Activated CD4-positive, alpha-beta T cell treated with anti-CD3 and anti-CD28 coated beads for 4 hours (primary cell): Measurements from ENCODE around the gene SULT1C2.

Source experiments
- DNase-seq, 2 donors: peaks; one replicate each; pipeline ENCODE4 v3.0.0-alpha.2; 2020

SULT1C2 gene

GRCh38 chr2:108297436-108298141 lies 8.9 kb downstream of the SULT1C2 start:
- no peak for DNase-seq

DNA sequence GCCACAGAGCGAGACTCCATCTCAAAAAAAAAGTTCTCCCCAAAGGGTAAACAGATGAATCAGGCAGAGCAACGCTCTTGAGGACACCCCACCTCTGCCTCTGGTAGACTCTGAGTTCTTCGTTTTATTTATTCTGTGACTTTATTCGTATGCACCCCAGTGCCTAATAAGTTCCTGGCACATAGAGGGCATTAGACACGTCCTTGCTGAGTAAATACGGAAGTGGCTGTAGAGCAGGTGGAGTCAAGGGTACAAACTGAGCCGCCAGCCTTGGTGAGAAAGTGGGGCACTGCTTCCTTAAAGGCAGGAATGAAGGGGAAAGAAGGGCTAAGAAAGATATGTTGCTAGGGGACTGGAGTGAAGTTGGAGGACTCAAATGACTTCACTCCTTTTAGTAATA lies 12.9 kb downstream of the SULT1C2 start:
- no peak for DNase-seq

GRCh38 chr2:108304975-108305374 lies 16.3 kb downstream of the SULT1C2 start:
- DNase-seq: no peak

DNA sequence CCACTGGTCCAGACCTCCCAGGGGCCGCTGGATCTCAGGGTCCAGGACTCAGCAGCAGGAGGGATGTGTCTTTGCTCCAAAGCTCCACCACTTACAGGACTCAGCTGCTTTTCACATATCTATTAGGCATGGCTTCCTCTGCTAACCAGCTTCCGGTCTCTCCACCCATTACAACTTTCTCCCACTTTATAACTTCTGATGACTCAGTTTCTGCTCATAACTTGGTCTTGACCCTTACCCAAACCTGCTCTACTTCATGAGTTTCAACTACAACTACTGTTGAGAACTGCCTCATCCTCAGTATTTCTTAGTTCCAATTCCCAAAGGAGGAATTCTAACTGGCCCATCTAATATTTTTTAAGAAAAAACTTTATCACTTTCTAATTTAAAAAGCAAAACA lies 17.2 kb downstream of the SULT1C2 start:
- no peak for DNase-seq

DNA sequence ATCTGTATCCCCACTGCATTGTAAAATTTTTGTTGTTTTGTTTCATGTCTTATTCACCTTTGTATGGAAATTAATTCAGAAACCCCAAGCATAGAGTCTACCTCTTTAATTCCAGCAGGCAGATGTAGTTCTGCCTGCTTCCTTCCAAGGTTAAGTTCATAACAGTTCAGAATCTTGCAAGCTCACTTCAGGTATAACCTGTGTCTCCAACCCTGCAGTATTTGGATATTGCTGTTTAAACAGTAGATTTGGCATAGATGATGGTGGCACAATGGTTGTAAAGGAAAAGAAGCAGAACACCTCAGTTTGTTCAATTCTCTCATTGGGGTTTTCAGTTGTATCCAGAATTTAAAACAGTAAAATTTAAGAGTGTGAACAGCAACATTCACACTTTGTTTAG lies 21.2 kb downstream of the SULT1C2 start:
- no peak for DNase-seq

DNA sequence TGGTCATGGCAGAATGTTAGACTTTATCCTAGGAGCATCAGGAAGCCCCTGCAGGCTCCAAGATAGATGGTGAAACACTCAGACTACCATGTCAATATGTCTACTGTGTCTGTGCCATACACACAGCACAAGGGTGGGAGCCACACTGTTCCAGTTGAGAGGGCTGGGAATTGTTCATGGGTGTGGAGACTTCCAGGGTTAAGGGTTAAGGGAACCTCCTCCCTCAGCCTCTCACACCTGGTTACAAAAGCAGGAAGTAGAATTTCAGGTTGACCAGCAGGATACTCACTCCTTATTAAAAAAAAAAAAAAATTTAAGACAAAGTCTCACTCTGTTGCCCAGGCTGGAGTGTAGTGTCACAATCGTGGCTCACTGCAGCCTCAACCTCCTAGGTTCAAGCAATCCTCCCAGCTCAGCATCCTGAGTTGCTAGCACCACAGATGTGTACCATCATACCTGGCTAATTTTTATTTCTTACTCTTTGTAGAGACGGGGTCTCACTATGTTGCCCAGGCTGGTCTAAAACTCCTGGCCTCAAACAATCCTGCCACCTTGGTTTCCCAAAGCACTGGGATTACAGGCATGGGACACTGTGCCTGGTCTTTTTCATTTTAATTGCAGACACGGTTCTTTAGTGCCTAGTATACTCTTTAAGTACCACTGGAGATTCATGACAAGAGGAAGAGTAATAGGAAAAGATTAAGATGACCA lies 26.0 kb downstream of the SULT1C2 start:
- no peak for DNase-seq

- DNase-seq: no peak
Measured at GRCh38 chr2:108315444-108315934, 26.8 kb downstream of the SULT1C2 start.

DNA sequence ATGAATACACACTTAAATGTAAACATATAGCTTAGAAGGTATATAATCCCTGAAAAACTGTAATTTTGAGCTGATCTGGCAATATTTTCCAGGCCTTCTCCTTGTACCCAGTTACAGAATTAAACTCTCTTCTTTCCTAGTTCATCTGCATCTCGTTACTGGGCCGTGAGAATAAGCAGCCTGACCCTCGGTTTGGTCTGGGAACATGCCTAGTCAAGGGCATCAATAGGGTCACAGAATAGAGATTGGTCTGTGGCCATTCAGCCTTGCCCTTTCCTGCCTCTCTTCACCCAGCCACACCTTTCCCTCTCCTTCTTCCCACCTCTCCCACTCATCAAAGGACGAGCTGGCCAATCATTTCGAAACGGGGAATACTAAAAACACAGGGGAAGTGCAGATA lies 27.3 kb downstream of the SULT1C2 start:
- DNase-seq: no peak

DNA sequence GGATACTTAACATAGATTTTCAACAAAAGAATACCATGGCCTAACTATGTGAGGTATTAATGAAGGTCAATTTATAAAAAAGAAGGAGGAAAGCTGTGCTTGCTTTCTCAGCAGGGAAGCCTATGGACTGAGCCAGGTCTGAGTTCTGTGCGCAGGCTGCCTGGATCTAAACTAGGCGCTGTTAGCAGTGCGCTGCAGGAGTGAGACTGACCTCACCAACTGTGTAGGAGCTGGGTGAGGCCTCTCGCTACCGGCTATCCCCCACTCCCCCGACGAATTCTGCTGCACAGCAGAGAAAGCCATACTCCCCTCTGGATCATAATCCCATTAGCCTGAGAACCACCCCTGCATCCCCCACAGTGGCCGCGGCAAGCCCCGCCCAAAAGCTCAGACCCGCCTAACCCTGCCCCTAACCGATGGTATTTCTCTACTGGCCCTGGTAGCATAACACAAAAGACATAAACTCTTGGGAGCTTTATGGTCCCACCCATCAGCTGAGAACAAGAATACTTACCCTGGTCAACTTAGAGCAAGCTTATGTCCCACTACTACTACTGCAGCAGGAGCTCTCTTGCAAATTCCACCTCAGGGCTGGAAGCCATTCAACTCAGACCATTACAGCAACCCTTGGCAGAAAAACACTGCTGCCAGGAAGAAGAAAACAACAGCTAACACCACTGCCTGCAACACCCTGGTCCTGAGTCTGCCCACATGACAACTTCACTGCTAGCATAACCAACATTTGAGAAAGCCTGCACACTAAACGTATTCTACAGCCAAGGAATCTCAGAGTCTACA lies 28.0 kb downstream of the SULT1C2 start:
- no peak for DNase-seq

DNA sequence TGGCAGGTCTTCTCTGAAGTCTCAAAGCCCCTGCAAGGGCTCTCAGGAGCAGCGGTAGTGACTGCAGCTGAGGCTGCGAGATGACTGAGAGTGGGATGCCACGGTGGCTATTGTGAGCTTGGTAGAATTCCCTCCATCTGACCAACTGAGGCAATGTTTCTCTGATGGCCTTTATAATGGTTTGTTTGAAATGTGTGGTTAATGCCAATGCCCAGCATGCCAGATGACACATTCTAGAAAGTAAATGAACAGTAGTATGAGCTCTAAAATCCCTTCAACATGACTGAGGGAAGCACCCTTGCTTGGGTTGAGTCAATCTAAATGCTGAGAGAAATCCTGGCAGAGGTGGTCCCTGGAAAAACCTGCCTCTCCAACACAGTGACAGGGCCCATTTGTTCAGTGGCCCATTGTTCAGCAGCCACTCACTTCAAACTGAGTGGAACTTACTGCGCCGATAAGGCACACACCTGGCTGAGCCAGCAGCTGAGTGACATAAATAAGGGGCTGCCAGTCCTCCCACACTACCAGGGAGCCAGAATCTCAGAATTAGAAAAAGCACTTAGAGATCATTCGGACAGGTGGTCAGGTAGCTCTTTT lies 31.7 kb downstream of the SULT1C2 start:
- DNase-seq: no peak

DNA sequence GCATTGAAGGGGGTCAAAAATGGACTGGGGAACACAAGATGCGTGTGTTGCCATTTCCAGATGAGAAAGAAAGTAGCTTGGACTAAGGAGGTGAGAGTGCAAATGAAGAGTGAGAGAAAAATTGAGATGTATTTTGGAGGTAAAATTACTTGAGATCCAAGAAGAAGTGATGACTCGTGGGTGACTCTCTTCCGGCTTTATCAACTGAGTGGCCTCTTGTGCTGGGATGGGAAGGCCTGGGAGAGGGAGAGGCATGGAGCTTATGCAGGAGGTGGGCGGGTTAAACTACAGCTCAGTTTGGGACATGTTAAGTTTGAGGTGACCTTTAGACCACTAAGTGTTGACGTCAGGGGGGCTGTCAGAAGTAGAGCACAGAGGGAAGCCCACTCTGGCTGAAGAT lies 34.9 kb downstream of the SULT1C2 start:
- DNase-seq: no peak

- DNase-seq: no peak
Measured at GRCh38 chr2:108324531-108325255, 36.0 kb downstream of the SULT1C2 start.

DNA sequence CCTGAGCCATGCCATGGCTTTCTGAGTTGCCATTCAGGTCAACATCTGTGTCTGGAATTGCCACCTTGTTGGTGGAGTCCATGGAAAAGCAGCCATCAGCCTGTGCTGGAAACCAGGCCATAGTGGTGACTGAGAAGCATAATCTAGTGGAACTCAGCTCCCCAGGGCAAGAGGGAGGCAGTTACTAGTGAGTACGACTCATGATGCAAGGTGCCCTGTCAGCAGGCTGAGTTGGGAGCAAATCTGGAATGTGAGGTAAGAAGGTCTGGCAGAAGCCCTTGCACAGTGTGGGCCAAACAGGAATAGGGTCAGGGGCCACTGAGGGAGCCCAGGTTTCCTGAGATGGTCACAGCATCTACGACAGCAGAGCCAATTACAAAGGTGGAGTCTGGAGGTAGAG lies 37.1 kb downstream of the SULT1C2 start:
- DNase-seq: no peak

- no peak for DNase-seq
Measured at GRCh38 chr2:108329771-108330170, 41.1 kb downstream of the SULT1C2 start.

DNA sequence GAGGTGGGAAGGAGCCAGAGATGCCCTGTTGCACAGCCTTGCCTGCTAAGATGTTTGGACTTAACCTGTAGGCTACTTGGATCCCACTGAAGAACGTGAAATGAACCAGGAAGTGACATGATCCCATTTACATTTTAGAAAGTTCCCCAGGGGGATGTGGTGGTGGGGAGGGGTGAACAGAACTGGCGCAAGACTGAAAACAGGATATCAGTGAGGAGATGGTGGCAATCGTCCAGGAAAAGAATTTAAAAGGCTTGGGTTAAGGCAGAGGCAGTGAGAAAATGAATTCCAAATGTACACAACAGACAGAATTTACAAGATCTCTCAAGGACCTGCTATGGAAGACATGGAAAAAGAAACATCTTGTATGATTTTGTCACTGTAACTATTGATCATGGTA lies 42.3 kb downstream of the SULT1C2 start:
- DNase-seq: no peak

- no peak for DNase-seq
Measured at GRCh38 chr2:108345951-108346350, 57.3 kb downstream of the SULT1C2 start.

GRCh38 chr2:108346827-108347226 lies 58.1 kb downstream of the SULT1C2 start:
- no peak for DNase-seq

GRCh38 chr2:108347786-108348185 lies 59.1 kb downstream of the SULT1C2 start:
- no peak for DNase-seq

DNA sequence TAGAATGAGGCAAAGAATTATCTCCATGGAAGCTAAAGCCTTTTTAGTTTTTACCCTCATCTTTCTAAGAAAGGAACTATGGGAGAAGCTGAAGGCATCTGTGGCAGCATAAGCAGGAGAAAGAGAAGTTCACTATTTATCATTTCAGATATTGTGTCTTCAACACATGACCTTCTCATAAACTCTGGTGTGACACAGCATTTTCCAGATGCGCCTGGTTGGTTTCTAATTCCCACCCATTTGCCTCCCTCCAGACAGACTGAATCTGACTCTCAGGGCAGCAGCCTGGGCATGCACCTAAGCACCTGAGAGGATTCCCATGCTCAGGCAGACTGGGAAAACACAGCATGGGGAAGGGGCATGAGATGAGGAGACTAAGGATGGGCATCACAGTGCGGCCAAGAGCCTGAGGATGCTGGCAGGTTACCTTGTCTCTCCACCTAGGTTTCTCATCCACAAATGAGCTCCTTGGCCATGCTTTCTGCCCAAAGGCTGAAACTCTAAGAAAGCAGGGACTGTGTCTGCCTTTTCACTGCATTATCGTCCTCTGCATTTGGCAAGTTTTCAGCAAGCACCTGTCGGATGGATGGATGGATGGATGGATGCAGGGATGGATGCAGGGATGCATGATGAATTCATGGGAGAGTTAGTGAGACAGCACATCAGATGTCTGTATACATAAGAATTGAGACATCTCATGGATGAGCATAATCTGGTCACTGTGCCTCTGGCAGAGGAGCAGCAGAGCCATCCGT lies 60.3 kb downstream of the SULT1C2 start:
- no peak for DNase-seq

DNA sequence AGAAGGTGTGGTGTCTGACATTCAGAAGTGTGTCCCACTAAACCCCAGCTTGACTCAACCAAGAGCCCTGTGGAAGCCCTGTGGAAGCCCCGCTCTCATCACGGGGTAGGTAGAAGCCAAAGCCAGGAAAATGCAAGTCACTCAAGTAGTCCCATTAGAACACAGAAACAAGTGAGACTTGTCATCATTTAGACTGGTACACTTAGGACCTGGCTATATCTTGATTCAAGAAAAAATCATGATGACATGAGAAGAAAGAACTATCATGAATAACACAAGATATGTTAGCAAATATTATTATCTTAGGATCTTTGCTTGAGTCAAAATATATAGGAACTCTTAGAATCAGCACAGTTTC lies 60.9 kb downstream of the SULT1C2 start:
- no peak for DNase-seq

DNA sequence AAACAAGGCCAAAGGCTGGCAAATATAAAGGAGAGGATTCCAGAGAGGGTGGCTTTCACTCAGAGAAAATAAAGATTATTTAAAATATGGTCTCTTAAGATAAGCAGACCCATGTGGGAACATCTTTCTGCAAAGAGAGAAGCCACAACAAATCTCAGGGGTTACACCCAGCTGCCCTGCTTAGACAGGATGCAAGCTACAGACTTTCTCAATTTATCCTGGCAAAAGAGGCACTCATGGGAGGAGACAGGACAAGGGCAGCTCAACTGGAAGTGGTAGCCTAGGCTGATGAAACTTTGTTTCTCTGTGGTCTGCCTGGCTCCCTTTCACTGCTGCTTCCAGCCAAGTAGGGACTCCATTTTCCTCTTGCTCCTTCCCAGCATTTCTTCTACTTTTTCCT lies 63.2 kb downstream of the SULT1C2 start:
- DNase-seq: no peak

GRCh38 chr2:108354136-108354535 lies 65.4 kb downstream of the SULT1C2 start:
- DNase-seq: no peak
